GM19397 (cell line): ENCODE measurements around the gene DUSP16.
"Not testable (repeated sequence)": the region's sequence is repeated elsewhere in the genome, so short reads cannot be mapped to it uniquely, and the experiment has no call there.

Experiments used
- ATAC-seq: cut with Tn5 transposase; IDR thresholded peaks from one replicate; pipeline ENCODE4 v1.9.1; 2021; ENCODE audit warnings: mild to moderate bottlenecking, moderate library complexity; ENCODE audit not compliant: unreplicated experiment

Gene DUSP16, protein sequence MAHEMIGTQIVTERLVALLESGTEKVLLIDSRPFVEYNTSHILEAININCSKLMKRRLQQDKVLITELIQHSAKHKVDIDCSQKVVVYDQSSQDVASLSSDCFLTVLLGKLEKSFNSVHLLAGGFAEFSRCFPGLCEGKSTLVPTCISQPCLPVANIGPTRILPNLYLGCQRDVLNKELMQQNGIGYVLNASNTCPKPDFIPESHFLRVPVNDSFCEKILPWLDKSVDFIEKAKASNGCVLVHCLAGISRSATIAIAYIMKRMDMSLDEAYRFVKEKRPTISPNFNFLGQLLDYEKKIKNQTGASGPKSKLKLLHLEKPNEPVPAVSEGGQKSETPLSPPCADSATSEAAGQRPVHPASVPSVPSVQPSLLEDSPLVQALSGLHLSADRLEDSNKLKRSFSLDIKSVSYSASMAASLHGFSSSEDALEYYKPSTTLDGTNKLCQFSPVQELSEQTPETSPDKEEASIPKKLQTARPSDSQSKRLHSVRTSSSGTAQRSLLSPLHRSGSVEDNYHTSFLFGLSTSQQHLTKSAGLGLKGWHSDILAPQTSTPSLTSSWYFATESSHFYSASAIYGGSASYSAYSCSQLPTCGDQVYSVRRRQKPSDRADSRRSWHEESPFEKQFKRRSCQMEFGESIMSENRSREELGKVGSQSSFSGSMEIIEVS

DNA sequence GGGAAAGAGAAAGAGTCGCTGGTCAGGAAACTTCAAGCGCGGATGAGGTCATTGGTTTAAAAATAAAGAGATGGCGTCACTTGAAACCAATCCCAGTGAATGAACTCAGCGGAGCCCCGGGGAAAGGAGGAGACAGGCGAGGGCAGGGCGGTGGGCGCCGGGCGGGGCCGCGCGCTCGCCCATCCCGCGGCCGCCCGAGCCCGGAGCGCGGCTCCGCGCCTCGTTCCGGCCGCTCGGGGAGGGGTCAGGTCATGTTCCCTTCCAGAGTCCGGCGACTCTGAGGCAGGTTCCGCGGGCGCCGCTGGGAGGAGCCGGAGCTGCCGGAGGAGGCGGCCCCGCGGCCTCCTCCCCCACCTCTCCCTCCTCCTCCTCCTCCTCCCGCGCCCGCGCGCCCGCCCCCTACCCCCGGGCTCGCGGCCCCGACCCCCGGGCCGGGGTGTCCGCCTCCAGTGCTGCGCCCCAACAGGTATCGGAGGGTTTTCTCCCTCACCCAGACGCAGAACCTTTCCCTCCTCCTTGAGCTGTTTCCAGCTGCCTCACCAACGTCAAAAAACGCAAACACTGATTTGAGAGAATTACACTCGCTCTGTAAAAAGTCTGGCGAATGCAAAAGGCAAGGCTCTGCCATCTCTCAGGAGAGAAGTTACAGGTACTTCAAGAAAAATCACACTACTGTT lies at the start of gene DUSP16:
TSS of gene DUSP16 (minus strand) at position 279 of the 677 bp plus-strand sequence. CDS start 41,765 bp downstream, outside the sequence.
- ATAC-seq = peak; percentile 81

DNA sequence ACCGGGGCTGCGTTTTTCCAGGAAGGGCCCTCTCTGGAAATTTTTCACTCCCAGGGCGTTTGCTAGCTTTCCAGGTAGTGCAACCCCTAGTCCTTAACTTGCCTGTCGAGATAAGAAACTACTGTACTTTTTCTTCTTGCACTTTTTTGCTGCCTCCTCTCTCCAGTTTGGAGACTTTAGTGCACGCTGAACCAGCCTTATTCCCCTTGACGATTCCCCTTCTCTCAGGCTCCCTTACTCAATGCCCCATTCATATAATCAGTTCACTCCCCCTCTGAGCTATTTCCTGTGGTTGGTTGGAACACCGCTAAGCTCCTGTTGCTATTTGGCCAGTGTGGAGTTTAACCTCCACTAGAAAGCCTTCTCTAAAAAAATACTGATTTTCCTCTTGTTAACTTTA lies 49.7 kb upstream of the DUSP16 start:
- ATAC-seq = no peak

DNA sequence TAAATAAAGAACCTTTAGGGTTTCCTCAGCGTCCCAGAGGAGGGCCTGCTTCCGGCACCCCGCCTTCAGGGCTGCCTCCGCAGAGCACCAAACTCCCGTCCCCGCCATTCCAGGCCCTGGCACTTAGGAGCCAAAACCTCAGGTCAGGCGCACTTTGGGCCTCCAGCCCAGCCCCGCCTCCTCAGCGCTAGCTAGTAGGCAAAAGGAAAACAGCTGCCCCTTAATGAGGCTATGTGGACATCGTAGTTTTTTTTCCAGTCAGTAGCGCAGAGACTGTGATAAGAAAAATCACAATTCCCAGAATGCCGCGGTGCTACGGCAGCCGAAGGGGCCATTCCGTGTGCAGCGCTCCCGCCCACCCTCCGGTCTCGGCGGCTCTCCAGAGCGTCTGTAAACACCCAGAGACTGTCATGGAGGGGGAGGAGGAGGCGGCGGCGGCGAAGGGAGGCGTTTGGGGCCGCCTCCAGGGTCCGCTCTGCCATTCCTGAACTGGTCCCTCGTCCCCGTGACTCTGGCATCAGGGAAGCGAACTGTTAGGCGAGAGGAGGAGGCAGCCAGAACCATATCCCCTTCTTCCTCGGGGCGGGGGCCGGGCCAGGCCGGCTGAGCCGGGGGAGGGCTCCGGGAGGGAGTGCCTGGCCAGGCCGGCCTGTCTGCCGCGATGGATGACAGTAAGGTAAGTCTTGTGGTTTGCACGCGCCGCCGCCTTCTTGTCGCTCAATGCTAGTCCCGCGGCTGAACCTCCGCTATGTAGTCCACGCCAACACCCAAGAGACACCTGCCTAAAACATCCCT lies 49.0 kb upstream of the DUSP16 start, which contains the start of gene CREBL2:
TSS of gene CREBL2 (plus strand) at position 365 of the 795 bp plus-strand sequence. CDS start at position 662, 297 bp downstream.
- peak; percentile 77 for ATAC-seq

DNA sequence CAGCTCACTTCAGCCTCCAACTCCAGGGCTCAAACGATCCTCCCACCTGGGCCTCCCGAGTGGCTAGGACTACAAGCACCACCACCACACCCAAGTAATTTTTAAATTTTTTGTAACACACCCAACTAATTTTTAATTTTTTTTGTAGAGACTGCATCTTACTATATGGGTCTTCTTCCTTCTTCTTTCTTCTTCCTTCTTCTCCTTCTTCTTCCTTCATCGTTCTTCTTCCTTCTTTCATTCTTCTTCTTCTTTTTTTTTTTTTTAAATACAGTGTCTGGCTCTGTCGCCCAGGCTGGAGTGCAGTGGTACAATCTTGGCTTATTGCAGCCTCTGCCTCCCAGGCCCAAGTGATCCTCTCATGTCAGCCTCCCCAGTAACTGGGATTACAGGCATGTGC lies 48.0 kb upstream of the DUSP16 start:
- ATAC-seq = no peak

DNA sequence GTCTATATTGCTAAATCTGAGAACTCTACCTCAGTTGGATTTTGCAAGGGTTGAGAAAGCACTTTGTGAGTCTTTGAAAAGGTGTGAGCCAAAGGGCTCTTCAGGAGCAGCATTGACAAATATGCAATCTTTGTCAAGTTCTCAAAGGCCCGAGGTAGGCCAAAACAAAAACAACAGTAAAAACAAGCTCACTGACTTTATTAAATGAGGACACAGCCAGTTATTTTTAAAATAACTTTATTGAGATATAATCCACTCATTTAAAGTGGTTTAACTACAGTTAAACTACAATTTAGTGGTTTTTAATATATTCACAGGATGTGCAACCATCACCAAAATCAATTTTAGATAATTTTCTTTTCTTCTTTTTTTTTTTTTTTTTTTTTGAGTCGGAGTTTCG lies 47.0 kb upstream of the DUSP16 start:
- ATAC-seq = no peak

DNA sequence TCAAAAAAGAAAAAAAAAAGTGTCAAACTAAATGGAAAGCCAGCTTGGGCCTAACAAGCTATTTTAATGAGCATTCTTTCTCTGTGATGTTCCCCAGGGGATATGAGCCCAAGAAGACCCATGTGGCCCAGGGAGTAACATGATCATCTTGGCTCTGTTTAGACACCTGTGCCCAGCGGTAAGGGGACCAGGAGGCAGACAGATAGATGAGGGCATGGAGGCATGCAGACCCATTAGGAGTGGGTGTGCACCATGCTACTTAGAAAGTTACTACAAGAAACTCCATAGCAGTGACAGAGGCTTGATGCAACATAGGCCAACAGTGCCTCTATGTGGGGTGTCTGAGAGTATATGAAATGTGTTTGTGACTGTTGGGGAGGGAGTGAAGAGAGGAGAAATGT lies 45.9 kb upstream of the DUSP16 start:
- ATAC-seq = no peak

DNA sequence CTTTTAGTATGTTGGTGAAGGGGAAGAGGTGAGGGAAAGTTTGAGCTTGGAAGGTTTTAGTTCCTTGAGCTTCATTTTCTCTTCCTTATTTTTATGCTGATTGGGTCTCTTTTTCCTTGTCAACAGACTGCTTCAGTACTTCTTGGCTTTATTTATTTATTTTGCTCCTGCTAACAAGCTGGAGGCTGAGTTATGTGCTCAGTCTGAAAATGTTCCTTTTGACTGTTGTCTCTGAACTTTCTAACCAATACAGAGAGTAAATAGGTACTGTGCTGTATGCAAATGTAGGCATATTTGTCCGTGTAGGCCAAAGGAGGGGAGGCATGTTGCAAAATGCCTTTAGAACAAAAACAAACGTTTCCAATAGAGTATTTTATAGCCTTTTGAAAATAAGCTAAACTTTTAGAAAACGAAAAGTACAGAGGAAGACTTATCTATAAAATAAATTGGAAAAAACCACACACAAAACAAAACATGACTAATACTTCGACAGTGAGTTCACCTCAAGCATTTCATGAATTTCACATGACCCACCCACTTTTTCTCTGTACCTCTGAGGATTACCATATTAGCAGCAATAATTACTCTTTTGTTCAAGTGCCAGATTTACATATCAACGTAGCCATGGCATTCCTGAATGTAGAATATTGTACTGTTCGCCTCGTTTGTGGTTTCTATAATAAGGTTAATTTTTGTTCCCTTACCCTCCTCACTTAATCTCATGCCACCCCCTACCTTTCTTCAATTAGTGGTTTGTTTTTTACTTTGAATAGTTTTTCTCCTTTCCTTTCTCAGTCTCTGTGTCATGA lies 44.3 kb upstream of the DUSP16 start:
- ATAC-seq = no peak

DNA sequence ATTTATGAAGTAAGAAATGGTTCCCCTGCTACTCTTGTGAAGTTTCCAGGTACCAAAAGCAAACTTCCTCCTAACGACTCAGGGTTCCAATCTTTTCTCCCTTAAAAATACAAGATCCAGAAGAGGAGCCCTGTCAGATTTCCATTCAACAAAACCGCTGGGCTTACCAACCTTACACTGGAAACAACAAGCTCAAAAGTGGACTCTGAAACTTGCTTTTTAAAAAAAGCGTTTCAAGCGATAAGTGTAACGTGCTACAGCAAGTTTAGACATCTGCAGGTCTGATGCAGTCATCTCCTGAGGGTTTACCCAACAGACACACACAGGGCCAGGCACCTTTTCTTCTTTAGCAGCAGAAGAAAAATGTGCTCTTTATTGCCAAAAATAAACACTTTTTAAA lies 42.1 kb upstream of the DUSP16 start:
- ATAC-seq = no peak

DNA sequence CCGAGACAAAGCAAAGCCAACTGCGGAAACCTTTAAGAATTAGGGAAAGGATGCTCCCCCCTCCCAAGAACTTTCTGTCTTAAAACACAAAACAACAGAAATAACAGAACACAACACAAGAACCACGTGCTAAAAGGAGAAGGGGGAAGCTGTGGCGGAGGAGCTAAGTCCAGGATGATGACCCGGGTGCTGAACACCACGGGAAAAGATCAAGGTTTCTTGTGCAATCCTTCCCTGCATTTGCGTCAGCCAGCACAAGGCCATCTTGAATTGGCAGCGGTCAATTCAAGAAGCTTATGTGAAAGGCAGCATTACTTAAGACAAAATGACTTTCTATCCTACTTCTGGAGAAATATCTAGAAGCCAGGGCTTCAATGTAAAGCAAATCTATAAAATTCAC lies 38.0 kb upstream of the DUSP16 start:
- ATAC-seq = no peak

DNA sequence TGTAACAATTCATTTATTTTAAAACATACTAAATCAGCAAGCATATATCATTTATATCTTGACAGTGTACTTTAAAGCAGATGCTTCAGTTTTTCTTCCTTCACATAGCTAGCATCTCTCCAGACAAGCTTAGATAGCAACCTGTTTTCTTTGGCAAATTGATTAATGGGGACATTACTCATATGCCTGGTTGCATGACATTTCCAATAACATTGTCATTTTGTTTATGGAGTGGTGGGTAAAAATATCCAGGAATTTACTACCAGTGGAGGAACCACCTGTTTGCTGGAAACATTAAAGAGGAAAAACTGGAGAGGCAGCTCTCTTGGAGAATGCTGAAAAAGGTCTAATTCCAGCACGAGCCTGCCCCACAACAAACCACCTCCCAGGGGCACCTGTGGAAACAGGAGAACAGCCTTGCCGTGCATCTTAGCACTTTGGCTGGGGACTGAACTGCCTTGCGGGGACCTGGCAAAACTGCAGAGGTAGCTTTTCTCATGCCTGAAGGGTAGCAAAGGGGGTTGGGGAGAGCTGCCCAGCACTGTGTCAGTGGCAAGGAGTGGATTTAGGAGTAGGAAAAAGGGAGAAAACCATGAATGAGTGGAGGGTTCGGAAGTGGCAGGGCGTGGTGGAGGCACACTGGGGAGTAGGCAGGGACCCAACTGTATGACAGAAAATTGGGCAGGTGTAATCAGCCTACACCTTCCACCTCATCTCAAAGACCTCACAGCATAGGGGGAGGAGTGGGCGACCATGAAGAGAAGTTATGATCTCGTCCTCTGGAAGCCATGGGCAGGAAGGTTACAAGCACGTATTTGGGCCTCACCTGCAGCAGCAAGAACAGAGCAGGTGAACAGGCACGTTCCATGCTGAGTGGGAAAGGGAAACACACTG lies 37.3 kb upstream of the DUSP16 start:
- no peak for ATAC-seq

DNA sequence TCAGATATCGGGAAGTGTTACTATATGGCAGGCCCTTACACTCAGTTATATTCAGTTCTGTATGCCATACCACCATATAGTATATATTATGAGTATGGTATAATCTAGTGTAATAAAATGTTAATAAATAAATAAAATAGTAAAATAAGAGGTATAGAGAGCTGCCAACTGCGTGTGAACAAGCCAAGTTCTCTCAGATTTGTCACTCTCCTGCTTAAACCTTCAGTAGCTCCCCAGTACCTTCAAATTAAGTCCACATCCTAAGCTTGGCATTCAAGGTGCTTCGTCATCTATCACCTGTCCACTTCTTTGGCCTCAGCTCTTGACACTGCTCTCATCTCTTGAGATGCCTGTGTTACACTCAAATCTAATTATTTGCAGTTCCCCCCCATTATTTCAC lies 36.2 kb upstream of the DUSP16 start:
- no peak for ATAC-seq

DNA sequence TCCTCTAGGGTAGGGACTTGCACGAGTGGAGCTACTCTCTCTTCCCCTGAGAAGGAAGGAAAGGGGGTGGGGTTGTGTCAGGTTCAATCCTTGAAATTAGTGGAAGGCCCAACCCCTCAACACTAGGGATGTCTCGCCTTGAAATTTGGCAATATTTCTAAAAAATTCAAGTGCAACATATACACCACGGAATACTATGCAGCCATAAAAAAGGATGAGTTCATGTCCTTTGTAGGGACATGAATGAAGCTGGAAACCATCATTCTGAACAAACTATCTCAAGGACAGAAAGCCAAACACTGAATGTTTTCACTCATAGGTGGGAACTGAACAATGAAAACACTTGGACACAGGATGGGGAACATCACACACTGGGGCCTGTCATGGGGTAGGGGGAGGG lies 33.9 kb upstream of the DUSP16 start:
- not testable (repeated sequence) for ATAC-seq

DNA sequence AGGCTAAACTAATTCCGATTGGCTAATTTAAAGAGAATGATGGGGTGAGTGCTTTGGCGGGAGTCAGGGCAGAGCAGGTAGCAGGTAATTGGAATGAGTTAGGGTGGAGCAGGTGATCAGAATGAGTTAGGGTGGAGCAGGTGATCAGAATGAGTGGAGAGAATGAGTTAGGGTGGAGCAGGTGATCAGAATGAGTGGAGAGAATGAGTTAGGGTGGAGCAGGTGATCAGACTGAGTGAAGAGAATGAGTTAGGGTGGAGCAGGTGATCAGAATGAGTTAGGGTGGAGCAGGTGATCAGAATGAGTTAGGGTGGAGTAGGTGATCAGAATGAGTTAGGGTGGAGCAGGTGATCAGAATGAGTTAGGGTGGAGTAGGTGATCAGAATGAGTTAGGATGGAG lies 33.3 kb upstream of the DUSP16 start:
- not testable (repeated sequence) for ATAC-seq

DNA sequence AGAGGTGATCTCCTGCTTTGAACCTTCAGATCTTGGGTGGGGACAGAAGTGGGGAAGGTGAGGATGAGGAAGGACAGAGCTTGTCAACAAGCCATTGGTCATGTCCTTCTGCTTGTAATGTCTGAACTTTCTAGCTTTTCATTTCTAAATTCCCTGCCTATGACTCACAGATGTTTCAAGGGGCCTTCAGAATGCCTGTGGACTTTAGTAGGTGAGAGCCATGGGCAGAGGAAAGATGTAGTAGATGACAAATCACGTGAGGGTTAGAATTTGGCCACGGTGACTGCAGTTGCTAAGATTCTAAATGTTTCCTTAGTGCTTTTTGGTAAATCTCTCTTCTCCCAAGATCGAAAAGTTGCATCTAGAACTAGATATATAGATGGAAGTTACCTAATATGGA lies 30.3 kb upstream of the DUSP16 start:
- no peak for ATAC-seq

DNA sequence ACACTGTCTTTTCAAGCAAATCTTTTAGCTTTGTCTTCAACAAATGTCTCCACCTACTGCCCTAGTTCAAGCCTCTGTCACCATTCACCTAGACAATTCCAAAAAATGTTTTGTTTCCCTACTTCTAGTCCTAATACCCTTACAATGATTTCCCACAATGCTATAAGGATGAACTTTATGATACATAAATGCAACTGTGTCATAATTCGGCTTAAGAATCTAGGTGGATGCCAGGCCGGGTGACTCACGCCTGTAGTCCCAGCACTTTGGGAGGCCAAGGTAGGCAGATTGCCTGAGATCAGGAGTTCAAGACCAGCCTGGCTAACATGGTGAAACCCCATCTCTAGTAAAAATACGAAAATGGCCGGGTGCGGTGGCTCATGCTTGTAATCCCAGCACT lies 28.3 kb upstream of the DUSP16 start:
- ATAC-seq = no peak

DNA sequence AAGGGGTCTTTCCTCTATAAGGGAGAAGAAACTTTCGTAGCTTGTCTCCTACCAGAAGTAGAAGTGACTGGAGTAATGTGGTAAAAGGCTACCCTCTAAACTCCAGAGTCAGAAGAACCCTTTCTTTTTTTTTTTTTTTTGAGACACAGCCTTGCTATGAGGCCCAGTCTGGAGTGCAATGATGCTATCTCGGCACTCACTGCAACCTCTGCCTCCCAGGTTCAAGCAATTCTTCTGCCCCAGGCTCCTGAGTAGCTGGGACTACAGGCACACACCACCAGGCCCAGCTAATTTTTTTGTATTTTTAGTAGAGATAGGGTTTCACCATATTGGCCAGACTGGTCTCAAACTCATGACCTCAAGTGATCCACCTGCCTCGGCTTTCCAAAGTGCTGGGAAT lies 25.8 kb upstream of the DUSP16 start:
- ATAC-seq = not testable (repeated sequence)

DNA sequence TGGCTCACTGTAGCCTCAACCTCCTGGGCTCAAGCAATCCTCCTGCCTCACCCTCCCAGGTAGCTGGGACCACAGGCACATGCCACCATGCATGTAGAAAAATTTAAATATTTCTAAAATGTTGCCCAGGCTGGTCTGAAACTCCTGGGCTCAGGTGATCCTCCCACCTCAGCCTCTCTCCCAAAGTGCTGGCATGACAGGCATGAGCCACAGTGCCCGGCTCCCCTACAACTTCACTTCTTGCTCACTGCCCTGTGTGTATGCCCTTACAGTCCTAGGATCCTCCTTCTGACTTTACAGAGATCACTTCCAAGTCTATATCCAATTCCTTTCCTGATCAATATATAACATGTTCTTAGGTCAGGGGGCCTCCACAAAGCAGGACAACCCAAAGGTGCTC lies 25.2 kb upstream of the DUSP16 start:
- ATAC-seq = no peak

DNA sequence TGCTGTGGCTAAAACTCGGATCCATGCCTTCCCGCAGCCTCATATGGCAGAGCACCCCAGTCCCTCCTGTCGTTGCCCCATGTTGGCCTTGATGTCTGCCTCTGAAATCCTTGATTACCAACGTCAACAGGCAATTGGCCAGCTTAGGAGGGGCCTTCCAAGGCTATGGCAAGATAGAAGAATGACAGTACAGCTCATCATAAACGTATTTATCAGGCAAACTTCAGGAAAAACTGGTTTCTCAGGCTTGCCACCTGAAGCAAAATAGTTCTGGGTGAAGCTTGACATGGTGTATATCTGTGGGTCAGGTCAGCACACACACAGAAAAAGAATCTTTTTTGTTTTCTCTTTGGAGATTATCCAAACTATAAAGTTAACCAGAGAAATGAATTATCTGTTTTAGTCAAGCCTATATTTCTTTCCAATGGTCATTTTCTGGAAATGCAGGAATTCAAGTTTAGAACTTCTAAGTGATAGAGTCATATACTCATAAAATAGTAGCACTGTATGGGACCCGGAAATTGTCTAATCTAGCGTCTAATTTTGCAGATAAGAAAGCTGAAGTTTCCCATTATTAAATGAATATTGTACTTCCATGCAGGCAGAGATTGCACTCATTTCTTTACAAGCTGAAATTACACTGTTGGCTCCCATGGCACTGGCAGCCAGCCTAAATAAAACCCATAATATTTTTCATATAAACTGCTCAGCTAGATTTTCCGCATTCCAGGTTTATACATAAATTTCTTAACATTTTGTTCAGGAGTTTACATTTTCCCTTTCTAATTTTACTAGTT lies 24.4 kb upstream of the DUSP16 start:
- ATAC-seq = no peak
